GM13976 (cell line): ENCODE results near the gene KLHL26.
A peak's percentile ranks its signal among the peaks of the same experiment; 100 is the strongest.

Source experiments
- DNase-seq: peaks from one replicate; pipeline ENCODE4 v3.0.0; 2012; ENCODE audit warnings: low spot score
- in situ Hi-C: fragments of 300-500 bp; cut with MboI; formaldehyde crosslinking; loops from one replicate; pipeline ENCODE4 v1.12.0; 2022; ENCODE audit warnings: low sequenced_read_pairs, mixed read lengths, inconsistent platforms; ENCODE audit not compliant: unreplicated experiment
- TF ChIP-seq, protein P1 (sequence below): IDR thresholded peaks from 2 replicates; pipeline ENCODE4 v1.5.1; 2012; ENCODE audit warnings: borderline replicate concordance, mild to moderate bottlenecking; ENCODE audit not compliant: insufficient read depth; ENCODE audit errors: extremely low read depth, missing control alignments, control extremely low read depth

KLHL26 gene

GRCh38 chr19:18603958-18604819 is 32.6 kb upstream of the KLHL26 start:
- TF ChIP-seq, protein P1, sequence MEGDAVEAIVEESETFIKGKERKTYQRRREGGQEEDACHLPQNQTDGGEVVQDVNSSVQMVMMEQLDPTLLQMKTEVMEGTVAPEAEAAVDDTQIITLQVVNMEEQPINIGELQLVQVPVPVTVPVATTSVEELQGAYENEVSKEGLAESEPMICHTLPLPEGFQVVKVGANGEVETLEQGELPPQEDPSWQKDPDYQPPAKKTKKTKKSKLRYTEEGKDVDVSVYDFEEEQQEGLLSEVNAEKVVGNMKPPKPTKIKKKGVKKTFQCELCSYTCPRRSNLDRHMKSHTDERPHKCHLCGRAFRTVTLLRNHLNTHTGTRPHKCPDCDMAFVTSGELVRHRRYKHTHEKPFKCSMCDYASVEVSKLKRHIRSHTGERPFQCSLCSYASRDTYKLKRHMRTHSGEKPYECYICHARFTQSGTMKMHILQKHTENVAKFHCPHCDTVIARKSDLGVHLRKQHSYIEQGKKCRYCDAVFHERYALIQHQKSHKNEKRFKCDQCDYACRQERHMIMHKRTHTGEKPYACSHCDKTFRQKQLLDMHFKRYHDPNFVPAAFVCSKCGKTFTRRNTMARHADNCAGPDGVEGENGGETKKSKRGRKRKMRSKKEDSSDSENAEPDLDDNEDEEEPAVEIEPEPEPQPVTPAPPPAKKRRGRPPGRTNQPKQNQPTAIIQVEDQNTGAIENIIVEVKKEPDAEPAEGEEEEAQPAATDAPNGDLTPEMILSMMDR, result no peak
- DNase-seq, result peak; percentile 44
- in situ Hi-C loops, result no loop called here

DNA sequence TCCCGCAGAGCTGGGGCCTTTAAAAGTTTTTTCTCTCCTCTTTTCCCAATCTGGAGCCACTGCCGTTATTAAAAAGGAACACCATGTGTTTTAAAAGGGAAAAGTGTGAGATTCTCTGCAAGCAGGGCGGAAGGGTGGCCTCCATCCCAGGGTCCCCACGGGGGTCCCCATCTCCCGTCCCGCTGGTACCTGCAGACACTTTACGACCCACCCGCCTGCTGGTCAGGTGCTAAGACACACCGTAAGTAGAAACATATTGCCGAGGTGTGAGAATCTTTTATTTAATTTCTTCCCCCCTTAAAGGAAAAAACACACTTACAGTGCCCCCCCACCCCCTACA is 32.0 kb upstream of the KLHL26 start:
- DNase-seq, result no peak
- in situ Hi-C loops, result no loop called here
- TF ChIP-seq, protein P1, result no peak

- TF ChIP-seq, protein P1, result no peak
- DNase-seq, result no peak
- in situ Hi-C loops, result no loop called here
These were observed 31.7 kb upstream of the KLHL26 start for GRCh38 chr19:18605196-18605545.

GRCh38 chr19:18605546-18606280 is 31.1 kb upstream of the KLHL26 start:
- TF ChIP-seq, protein P1, result no peak
- no peak for DNase-seq
- in situ Hi-C loops, result no loop called here

DNA sequence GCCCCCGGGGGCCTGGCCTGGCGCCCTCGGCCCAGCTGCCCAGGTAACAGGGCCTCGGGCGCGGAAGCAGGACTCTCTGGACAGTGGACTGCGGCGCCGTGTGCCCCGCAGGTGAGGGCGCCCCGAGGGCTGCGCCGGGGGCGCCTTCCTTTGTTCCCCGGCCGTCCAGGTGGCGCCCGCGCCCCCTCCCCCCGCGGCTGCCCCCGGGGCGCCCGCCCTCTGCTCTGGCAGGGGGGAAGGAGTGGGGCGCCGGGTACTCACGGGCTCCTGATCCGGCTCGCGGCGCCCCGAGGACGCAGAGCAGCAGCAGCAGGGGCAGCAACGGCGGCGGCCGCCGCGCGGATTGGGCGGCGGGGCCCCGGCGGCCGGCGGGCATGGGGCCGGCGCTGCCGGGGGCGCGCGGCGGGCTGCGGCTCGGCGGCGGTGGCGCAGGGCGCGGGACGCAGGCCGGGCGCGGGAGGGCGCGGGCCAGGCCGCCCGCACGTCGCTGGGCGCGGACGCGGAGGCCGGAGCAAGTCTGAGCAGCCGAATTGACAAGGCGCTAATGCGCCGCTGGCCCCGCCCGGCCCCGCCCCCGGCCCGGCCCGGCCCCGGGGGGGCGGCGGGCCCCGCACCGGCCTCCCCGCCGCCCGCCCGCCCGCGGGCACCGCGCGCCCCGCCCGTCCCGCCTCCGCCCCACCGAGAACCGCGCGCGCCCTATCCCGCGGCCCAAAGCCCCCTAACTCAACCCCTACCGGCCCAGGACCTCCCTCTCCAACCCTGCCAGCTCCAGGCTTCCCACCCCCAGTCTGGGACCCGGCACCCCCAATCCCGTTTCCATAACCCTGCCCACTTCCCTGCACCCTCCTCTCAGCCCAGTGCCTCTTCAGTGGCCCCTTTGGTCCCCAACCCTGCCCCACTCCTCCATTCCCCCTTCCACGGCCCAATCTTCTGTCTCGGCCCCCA is 30.3 kb upstream of the KLHL26 start, which contains the start of gene CRLF1:
TSS of gene CRLF1 (minus strand) at position 519 of the 945 bp plus-strand sequence. CDS start at position 376, 143 bp downstream.
- in situ Hi-C loops, result no loop called here
- TF ChIP-seq, protein P1, result no peak
- no peak for DNase-seq
